Mesenteric fat pad (tissue), 1 donor: ENCODE data around the gene DIPK1A. TPM values are rescaled to one million over a fixed set of nuclear protein-coding genes. Genes with fewer than 3 reads are reported as not detected.

Experiments used
- DNase-seq: peaks from one replicate; pipeline ENCODE4 v3.0.0-alpha.2; 2020; ENCODE audit warnings: low spot score
- total RNA-seq: library from RNA; stranded (reverse); fragmentation: NEBNext Ultra II Directional; extraction: Animal tissue kit (Norgen Biotek cat#: 25700); gene quantifications from one replicate; pipeline ENCODE4 v1.2.1, GENCODE V29; 2021
- donor health status: DM: yes; HTN: yes; CAD: no.

DIPK1A gene
- total RNA-seq, 1 donor from 2014 or later, result 25.9 TPM

DNA sequence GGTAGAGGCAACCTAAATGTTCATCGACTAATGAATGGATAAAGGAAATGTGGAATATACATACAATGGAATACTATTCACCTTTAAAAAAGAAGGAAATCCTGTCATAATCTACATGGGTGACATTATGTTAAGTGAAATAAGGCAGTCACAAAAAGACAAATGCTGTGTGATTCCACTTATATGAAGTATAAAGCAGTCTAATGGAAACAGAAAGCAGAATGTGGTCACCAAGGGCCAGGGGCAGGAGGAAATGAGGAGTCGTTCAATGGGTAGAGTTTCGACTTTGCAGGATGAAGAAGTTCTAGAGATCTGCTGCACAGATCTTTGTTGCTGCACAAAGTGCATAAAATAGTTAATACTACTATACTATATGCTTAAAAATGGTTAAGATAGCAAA, 7.8 kb downstream of the DIPK1A start:
- DNase-seq, result no peak

DNA sequence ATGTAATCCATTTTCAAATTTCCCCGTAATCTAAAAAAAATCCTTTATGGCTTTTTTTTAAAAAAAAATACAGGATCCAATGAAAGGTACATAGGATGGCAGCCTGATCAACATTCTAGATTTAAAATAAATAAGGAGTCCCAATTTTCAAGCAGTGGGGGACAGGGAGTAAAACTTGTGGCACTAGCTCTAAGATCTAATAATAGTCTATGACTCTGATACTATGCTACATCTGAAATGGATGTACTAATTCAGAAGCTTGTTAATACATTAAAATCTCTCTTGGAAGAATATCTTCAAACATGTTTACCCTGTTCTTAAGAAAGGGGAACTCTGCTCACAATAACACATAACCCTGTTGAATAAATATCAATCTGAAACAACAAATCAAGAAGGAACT, 8.5 kb downstream of the DIPK1A start:
- no peak for DNase-seq

GRCh38 chr1:92951141-92951582, 10.1 kb downstream of the DIPK1A start:
- DNase-seq, result no peak

DNA sequence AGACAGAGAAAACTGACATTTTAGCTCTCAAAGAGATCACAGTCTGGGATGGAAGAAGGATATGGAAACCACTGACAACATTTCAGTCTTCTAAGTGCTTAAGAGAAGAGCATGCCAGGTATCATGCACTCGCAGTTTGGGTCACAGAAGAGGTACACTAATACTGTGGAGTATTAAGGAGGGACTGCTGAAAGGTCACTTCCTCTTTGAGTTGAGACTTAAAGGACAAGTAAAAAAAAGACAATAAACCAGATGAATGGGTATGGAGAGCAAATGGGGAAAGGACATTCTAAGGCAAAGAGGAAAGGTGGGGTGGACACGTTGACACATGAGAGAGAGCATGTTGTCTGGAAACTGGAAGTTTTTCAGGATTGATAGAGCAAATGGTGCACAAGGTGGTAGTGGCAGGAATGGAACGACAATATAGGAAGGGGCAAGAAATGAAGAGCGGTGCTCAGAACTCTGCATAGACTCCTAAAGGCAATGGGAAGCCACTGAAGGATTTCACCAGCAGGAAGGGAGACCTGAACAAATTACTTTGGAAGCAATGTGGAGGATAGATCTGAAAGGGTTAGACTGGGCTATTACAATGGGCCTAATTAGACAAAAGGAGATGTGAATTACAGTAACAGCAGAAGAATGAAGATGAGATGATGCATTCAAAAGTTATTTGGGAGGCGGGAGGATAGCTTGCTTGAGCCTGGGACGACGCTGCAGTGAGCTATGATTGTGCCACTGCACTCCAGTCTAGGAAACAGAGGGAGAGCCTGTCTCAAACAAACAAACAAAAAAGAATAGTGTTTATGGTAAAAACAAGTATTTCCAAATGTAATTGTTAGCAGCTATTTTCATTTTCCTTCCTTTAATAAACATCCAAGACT, 11.1 kb downstream of the DIPK1A start:
- no peak for DNase-seq

DNA sequence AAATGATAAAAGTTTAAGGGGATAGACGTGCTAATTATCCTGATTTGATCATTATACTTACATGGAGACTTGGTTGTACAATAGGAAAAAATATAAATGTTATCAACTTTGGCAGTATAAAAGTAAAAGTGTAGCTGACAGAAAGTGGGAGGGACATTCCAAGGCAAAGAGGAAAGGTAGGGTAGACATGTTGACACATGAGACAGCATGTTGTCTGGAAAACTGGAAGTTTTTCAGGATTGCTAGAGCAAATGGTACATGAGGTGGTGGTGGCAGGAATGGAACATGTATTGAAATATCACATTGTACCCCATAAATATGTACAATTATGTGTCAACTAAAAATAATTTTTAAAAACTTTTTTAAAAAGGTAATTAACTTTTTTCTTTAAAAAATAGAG, 13.2 kb downstream of the DIPK1A start:
- no peak for DNase-seq

DNA sequence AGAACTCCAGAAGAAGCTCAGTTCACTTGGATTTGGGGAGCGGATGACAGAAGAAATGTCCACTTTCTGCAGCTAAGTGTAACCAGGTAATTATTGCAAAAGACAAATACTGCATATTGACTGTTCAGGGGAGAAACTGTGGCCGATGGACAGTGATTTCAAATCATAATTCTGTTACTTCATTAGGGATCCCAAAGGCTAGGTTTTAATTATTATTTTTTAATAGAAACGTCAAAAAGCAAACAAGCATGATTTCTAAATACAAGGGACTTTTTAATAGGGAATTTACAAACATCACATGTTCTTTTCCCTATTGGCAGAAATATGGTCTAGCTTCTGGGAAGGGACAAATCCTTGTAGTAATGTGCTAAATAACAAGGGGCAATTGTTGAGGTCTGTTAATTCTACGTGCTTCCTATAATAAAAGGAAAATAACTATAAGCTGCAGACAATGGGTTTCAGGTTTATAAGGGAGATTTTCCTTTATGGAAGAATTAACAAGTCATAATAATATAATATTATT, 15.5 kb downstream of the DIPK1A start:
- DNase-seq, result no peak

- DNase-seq, result no peak
These were observed 16.1 kb downstream of the DIPK1A start for GRCh38 chr1:92944901-92945747.

GRCh38 chr1:92943502-92943847, 17.8 kb downstream of the DIPK1A start:
- no peak for DNase-seq

DNA sequence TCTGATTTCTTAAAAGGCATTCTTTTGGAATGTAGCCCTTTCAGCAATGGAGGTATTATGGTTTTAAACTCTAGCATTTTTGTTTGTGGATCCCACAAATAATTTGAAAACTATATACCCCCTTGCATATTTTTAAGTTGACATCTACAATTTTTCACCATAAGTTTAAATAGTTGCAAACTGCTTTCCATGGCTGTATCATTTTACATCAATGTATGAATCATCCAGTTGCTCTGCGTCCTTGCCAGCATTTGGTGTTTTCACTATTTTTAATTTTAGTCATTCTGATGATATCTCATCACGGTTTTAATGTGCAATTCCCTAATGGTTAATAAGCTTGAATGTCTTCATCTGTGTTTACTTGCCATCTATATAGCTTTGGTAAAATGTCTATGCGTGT, 20.7 kb downstream of the DIPK1A start:
- no peak for DNase-seq

DNA sequence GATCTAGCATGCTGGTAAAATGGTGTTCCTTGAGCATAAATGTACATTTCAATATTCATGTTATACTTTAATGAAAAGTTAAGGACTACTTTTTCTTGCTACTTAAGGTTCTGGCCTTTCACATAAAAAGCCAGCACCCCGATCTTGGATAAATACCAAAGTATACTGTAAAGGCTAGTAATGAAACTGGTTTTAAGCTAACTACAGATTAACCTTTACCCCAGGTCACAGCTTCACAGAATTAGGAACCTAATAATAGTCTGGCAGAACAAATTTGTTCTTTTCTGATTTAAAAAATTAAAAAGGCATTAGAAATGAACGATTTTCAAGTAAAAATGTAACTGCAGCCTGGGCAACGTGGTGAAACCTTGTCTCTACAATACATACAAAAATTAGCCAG, 23.5 kb downstream of the DIPK1A start:
- DNase-seq, result no peak

DNA sequence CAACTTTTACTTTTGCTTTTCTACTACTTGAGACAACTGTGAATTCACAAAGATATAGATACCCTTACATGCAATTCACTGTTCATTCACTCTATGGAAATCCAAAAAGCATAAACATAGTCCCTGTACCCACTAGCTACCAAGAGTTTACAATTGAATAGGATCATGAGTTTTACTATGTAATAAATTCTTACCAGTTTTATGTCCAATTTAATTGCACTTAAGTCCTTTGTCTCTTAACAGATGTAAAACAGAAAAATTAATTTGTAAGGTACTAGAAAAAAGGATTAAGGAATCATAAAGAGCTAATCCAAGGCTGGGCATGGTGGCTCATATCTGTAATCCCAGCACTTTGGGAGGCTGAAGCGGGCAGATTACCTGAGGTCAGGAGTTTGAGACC, 24.4 kb downstream of the DIPK1A start:
- DNase-seq, result no peak

- no peak for DNase-seq
These were observed 26.6 kb downstream of the DIPK1A start for GRCh38 chr1:92934395-92935378.

- DNase-seq, result no peak
These were observed 27.8 kb downstream of the DIPK1A start for GRCh38 chr1:92933459-92933858.

DNA sequence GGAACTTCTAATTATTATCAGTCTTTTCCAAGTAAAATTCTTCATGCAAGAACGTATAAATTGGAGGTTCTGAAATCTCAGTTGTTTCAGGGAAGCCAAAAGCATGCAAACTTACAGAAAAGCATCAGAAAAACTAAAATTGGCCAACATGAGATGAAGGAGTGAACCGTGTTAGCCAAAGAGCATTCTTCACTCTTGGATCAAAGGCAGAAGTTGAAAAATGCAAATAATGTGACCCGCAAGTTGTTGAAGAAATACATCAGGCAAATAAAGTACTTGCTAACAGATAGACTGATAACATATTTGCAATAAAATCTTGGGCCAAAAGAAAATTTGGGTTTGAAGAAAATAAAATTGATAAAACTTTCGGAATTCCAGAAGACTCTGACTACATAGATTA, 29.6 kb downstream of the DIPK1A start:
- DNase-seq, result no peak

DNA sequence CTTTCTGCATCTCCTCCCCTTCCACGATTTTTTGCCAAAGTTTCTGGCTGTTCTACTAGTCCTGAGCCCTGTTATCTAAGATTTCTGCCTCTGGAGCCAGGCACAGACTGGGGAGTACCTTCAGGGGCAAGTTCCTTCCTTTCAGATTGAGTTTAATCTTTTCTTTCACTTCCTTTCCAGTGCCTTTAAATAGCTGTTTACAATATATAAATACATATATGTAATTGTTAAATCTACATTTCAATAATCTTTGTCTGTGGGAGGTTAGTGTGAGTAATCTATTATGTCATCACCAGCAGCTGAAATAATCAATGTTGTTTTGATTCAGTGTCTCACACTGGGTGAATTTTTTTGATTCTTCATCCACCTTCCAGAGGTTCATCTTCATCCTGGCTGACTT, 31.8 kb downstream of the DIPK1A start:
- DNase-seq, result no peak

DNA sequence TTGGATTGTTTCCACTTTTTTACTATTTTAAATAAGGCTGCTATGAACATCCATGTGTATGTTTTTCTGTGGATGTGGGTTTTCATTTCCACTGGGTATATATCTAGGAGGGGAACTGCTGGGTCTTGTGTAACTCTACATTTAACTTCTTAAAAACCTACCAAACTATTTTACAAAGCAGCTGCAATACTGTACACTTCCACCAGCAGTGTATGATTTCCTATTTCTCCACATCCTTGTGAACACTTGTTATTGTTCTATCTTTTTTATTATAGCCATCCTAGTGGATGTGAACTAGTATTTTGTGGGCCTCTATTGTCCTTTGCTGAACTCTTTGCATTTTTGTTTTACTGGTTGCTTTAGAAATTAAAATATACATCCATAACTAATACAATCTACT, 33.4 kb downstream of the DIPK1A start:
- DNase-seq, result no peak

DNA sequence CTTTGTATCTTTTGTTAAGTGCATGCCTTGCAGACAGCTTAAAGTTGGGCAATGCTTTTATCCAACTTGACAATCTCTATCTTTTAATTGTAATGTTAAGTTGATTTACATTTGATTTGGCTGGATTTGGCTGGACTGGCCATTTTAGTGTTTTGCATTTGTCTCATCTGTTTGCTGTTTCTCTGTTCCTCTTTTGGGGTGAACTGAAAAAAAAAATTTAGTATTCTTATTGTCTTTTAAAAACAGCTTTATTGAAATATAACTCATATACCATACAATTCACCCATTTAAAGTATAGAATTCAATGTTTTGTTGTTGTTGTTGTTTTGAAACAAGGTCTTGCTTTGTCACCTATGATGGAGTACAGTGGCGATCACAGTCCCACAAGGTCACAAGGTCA, 34.4 kb downstream of the DIPK1A start:
- no peak for DNase-seq

GRCh38 chr1:92924501-92924900, 36.8 kb downstream of the DIPK1A start:
- DNase-seq, result no peak

DNA sequence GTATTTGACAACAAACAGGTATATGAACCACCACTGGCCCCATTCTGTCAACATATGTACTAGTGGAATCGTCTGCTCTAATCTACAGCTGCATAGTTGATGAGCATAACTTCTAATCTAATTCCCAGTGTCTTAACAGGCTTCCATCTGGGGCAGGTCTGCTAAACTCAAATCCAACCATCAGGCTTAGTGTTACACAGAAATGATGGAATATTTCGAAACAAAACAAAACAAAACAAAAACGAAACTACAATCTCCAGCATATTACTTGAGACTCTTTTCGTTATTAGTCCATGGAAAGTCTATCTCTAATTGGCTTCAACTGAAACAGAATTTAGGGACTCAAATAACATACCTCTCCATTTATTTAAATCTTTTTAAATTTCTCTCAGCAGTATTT, 37.6 kb downstream of the DIPK1A start:
- no peak for DNase-seq

- DNase-seq, result no peak
These were observed 38.8 kb downstream of the DIPK1A start for GRCh38 chr1:92922356-92923035.
